Gastroesophageal sphincter (tissue), 3 donors: ENCODE measurements around the gene HAPSTR1.

Experiments
- CTCF ChIP-seq, 4 experiments: fragments of 200-600 bp in 2 of 4; fragments of 450-650 bp in 2 of 4; sonication (generic) in 1 of 4; IDR thresholded peaks; one replicate each; pipeline ENCODE4 v1.5.1; 2017 to 2019; ENCODE audit warnings: antibody characterized with exemption in 4 of 4, mild to moderate bottlenecking in 2 of 4, moderate library complexity in 2 of 4
- EP300 ChIP-seq: sonication (generic); formaldehyde crosslinking; IDR thresholded peaks from one replicate; pipeline ENCODE4 v1.6.1; 2017; ENCODE audit warnings: antibody characterized with exemption, mild to moderate bottlenecking
- POLR2A ChIP-seq, 2 donors: fragments of 450-650 bp; IDR thresholded peaks; one replicate each; pipeline ENCODE4 v1.6.1; 2017; ENCODE audit warnings: antibody characterized with exemption in 2 of 2, mild to moderate bottlenecking in 2 of 2, moderate library complexity in 1 of 2
- POLR2AphosphoS5 ChIP-seq: sonication (generic); formaldehyde crosslinking; IDR thresholded peaks from one replicate; pipeline ENCODE4 v1.6.1; 2017; ENCODE audit warnings: antibody characterized with exemption

- no peak for TF ChIP-seq POLR2A (IDR thresholded peaks at IDR 0.05)
- no peak for TF ChIP-seq CTCF (IDR thresholded peaks at IDR 0.05)
- TF ChIP-seq EP300: no peak
- TF ChIP-seq POLR2AphosphoS5: no peak
Observed at GRCh38 chr16:9102943-9103342, 11.5 kb downstream of the HAPSTR1 start.
